Prostate gland (tissue), 2 donors: Measurements from ENCODE around the gene NEIL3.

Experiments used
- CTCF ChIP-seq, 4 experiments: fragments of 200-600 bp in 2 of 4; fragments of 450-650 bp in 2 of 4; sonication (generic) in 2 of 4; IDR thresholded peaks; 1 replicate in 3 of 4; 2 replicates in 1 of 4; pipeline ENCODE4 v1.5.1; 2016 to 2019; ENCODE audit warnings: antibody characterized with exemption in 4 of 4, mild to moderate bottlenecking in 2 of 4, moderate library complexity in 2 of 4
- POLR2A ChIP-seq: fragments of 450-650 bp; IDR thresholded peaks from one replicate; pipeline ENCODE4 v1.6.1; 2016; ENCODE audit warnings: antibody characterized with exemption, mild to moderate bottlenecking
- POLR2AphosphoS5 ChIP-seq: sonication (generic); formaldehyde crosslinking; IDR thresholded peaks from one replicate; pipeline ENCODE4 v1.6.1; 2017; ENCODE audit warnings: antibody characterized with exemption

- no peak for TF ChIP-seq CTCF (IDR thresholded peaks at IDR 0.05)
- no peak for TF ChIP-seq POLR2A
- TF ChIP-seq POLR2AphosphoS5: no peak
Observed at GRCh38 chr4:177351622-177352244, 42.1 kb downstream of the NEIL3 start.
